Body of pancreas (tissue), 4 donors: ENCODE data around the gene ERC2. TPM values are rescaled to one million over a fixed set of nuclear protein-coding genes. Genes with fewer than 3 reads are reported as not detected.

Experiments used
- ATAC-seq: fragments of 150-250 bp; one replicate; pipeline ENCODE4 v1.9.1; 2016
- DNase-seq, 4 donors: peaks; one replicate each; pipeline ENCODE4 v3.0.0-alpha.2; 2019
- H3K27ac ChIP-seq, 4 donors: fragments of 200-600 bp; sonication (generic); 1 replicate in 3 of 4; 2 replicates in 1 of 4; pipeline versions ENCODE4 v1.5.1 to v1.6.1; 2016 to 2019; ENCODE audit warnings: mild to moderate bottlenecking in 1 of 4, mixed read lengths in 1 of 4, moderate library complexity in 1 of 4
- H3K27me3 ChIP-seq, 2 donors: fragments of 200-600 bp; sonication (generic); one replicate each; pipeline ENCODE4 v1.6.0; 2016; ENCODE audit warnings: mild to moderate bottlenecking in 1 of 2
- H3K36me3 ChIP-seq, 2 donors: fragments of 200-600 bp; sonication (generic); replicated peaks in 1 of 2; 2 replicates each; pipeline ENCODE4 v1.5.1; 2016; ENCODE audit warnings: low read depth in 2 of 2; ENCODE audit not compliant: insufficient read depth in 1 of 2
- H3K4me1 ChIP-seq: fragments of 200-600 bp; sonication (generic); one replicate; pipeline ENCODE4 v1.6.0; 2016
- H3K4me3 ChIP-seq, 2 donors: fragments of 200-600 bp; sonication (generic); 1 replicate in 1 of 2; 2 replicates in 1 of 2; pipeline ENCODE4 v1.5.1; 2016 to 2019
- H3K9me3 ChIP-seq, 3 donors: fragments of 200-600 bp; sonication (generic); 1 replicate in 2 of 3; 2 replicates in 1 of 3; pipeline ENCODE4 v1.5.1; 2016
- CTCF ChIP-seq, 7 experiments: fragments of 450-650 bp in 4 of 7; fragments of 200-600 bp in 3 of 7; sonication (generic) in 3 of 7; IDR thresholded peaks; one replicate each; pipeline ENCODE4 v1.5.1; 2016 to 2019; ENCODE audit warnings: antibody characterized with exemption in 7 of 7
- POLR2A ChIP-seq, 3 donors: fragments of 450-650 bp; IDR thresholded peaks; one replicate each; pipeline ENCODE4 v1.6.1; 2016; ENCODE audit warnings: antibody characterized with exemption in 3 of 3, mild to moderate bottlenecking in 2 of 3
- WGBS, 2 donors: methylation state at CpG; one replicate each; pipeline ENCODE4 v1.1.5; 2017; 5-methylcytosine and 5-hydroxymethylcytosine counted together
- intact Hi-C: fragments of 100-400 bp; cut with DNase I; formaldehyde crosslinking; loops from one replicate; pipeline ENCODE4 v1.15.1; 2023
- total RNA-seq, 2 donors: library from RNA; depleted of rRNA; stranded (reverse); fragments of >200 nt; gene quantifications; one replicate each; pipeline ENCODE4 v1.1.0, GENCODE V29; 2016

ERC2 gene
- total RNA-seq, 2 donors from 2014 or later: 4.0 to 4.7 TPM

GRCh38 chr3:56055546-56055945 is 412.7 kb downstream of the ERC2 start:
- H3K4me3 ChIP-seq: no peak overlapping the region

GRCh38 chr3:56054844-56055243 is 413.4 kb downstream of the ERC2 start:
- intact Hi-C loops: no loop called here
- no peak for DNase-seq
- Histone ChIP-seq H3K9me3 (no peaks in the 10 kb centered on the region), H3K4me1 (no peaks in the 10 kb centered on the region), H3K27ac (no peak overlapping the region), H3K36me3 (no peaks in the 10 kb centered on the region), H3K27me3 (no peaks in the 10 kb centered on the region), H3K4me3 (no peak overlapping the region)
- 76 to 79% methylated on average over 10 of the region's 10 CpGs for WGBS, 2 donors
- TF ChIP-seq CTCF (IDR thresholded peaks at IDR 0.05): no peak
- TF ChIP-seq POLR2A (IDR thresholded peaks at IDR 0.05): no peak
- ATAC-seq: no peak

More at GRCh38 chr3:56055546-56055945, 412.7 kb downstream of the ERC2 start:
- WGBS, 2 donors: 77 to 83% methylated on average over 4 of the region's 4 CpGs
- no peak for ATAC-seq
- H3K27me3 ChIP-seq: no peaks in the 10 kb centered on the region
- intact Hi-C loops: no loop called here
- H3K9me3 ChIP-seq: no peaks in the 10 kb centered on the region
- TF ChIP-seq POLR2A (IDR thresholded peaks at IDR 0.05) (no peak), CTCF (IDR thresholded peaks at IDR 0.05) (no peak)
- H3K36me3 ChIP-seq: no peaks in the 10 kb centered on the region
- no peaks in the 10 kb centered on the region for H3K4me1 ChIP-seq
- DNase-seq: no peak
- H3K27ac ChIP-seq: no peak overlapping the region

GRCh38 chr3:56053727-56054126 is 414.5 kb downstream of the ERC2 start:
- no peak overlapping the region for H3K27ac ChIP-seq
- no peak for ATAC-seq
- WGBS, 2 donors: 49 to 50% methylated on average over 3 of the region's 3 CpGs
- no peaks in the 10 kb centered on the region for H3K4me1 ChIP-seq
- H3K4me3 ChIP-seq: no peak overlapping the region
- DNase-seq: no peak
- no peak for TF ChIP-seq CTCF (IDR thresholded peaks at IDR 0.05)
- no peak for TF ChIP-seq POLR2A (IDR thresholded peaks at IDR 0.05)
- intact Hi-C loops: no loop called here
- H3K36me3 ChIP-seq: no peaks in the 10 kb centered on the region
- no peaks in the 10 kb centered on the region for H3K27me3 ChIP-seq
- no peaks in the 10 kb centered on the region for H3K9me3 ChIP-seq

- ATAC-seq: no peak
- no peaks in the 10 kb centered on the region for H3K9me3 ChIP-seq
- 59 to 80% methylated on average over 4 of the region's 4 CpGs for WGBS, 2 donors
- no peaks in the 10 kb centered on the region for H3K36me3 ChIP-seq
- no peak overlapping the region for H3K4me3 ChIP-seq
- peaks cover 0 to 5% of the 10 kb centered on the region in 2 donors for H3K27me3 ChIP-seq
- no peaks in the 10 kb centered on the region for H3K4me1 ChIP-seq
- TF ChIP-seq CTCF (IDR thresholded peaks at IDR 0.05) (no peak), POLR2A (IDR thresholded peaks at IDR 0.05) (no peak)
- no peak for DNase-seq
- intact Hi-C loops: no loop called here
- no peak overlapping the region for H3K27ac ChIP-seq
These were observed 416.1 kb downstream of the ERC2 start for GRCh38 chr3:56052188-56052587.

- intact Hi-C loops: no loop called here
- no peak overlapping the region for H3K27ac ChIP-seq
- H3K4me1 ChIP-seq: no peaks in the 10 kb centered on the region
- TF ChIP-seq POLR2A (IDR thresholded peaks at IDR 0.05) (no peak), CTCF (IDR thresholded peaks at IDR 0.05) (no peak)
- H3K9me3 ChIP-seq: no peaks in the 10 kb centered on the region
- H3K27me3 ChIP-seq: peaks cover 0 to 5% of the 10 kb centered on the region in 2 donors
- no peak overlapping the region for H3K4me3 ChIP-seq
- no peaks in the 10 kb centered on the region for H3K36me3 ChIP-seq
- DNase-seq (no peak), ATAC-seq (no peak)
These were observed 417.2 kb downstream of the ERC2 start for GRCh38 chr3:56051052-56051451.
